Esophagus (tissue), 2 donors: ENCODE measurements around the gene NEU2. TPM values are rescaled to one million over a fixed set of nuclear protein-coding genes. Genes with fewer than 3 reads are reported as not detected.

Experiments used
- H3K27ac ChIP-seq, 2 donors: one replicate each; pipeline ENCODE4 v1.5.1; 2013; ENCODE audit warnings: low read depth in 2 of 2, mild to moderate bottlenecking in 2 of 2, inconsistent platforms in 1 of 2, low read length in 1 of 2, moderate library complexity in 1 of 2
- H3K27me3 ChIP-seq, 2 donors: one replicate each; pipeline ENCODE4 v1.6.1; 2013; ENCODE audit warnings: low read length in 2 of 2, control low read depth in 1 of 2, mild to moderate bottlenecking in 1 of 2; ENCODE audit not compliant: insufficient read depth in 2 of 2, control insufficient read depth in 1 of 2
- H3K36me3 ChIP-seq, 2 donors: one replicate each; pipeline ENCODE4 v1.6.1; 2013; ENCODE audit warnings: low read length in 1 of 2; ENCODE audit not compliant: control insufficient read depth in 2 of 2, insufficient read depth in 2 of 2
- H3K4me1 ChIP-seq, 2 donors: one replicate each; pipeline ENCODE4 v1.6.1; 2013; ENCODE audit warnings: low read length in 1 of 2; ENCODE audit not compliant: control insufficient read depth in 2 of 2, insufficient read depth in 2 of 2
- H3K4me3 ChIP-seq, 2 donors: one replicate each; pipeline ENCODE4 v1.5.1; 2013; ENCODE audit warnings: low read length in 2 of 2, mild to moderate bottlenecking in 2 of 2, low read depth in 1 of 2, moderate library complexity in 1 of 2
- H3K9me3 ChIP-seq, 2 donors: one replicate each; pipeline ENCODE4 v1.6.1; 2013; ENCODE audit warnings: mild to moderate bottlenecking in 2 of 2, low read depth in 1 of 2, low read length in 1 of 2, moderate library complexity in 1 of 2; ENCODE audit not compliant: control insufficient read depth in 2 of 2, insufficient read depth in 1 of 2
- whole genome bisulfite sequencing, 2 donors: extraction: QIAGEN DNeasy Blood & Tissue Kit; methylation state at CpG; one replicate each; pipeline ENCODE4 v1.1.7; 2013; 5-methylcytosine and 5-hydroxymethylcytosine counted together
- polyA plus RNA-seq, 2 donors: library from polyadenylated mRNA; stranded (reverse); fragments of 200-250 nt; gene quantifications; one replicate each; pipeline ENCODE4 v1.2.3, GENCODE V29; 2013
- donor health status: healthy with polysubstance abuse.
- donor health status: Bipolar disorder and iron deficiency.

Gene NEU2
- polyA plus RNA-seq, 2 donors = not detected

DNA sequence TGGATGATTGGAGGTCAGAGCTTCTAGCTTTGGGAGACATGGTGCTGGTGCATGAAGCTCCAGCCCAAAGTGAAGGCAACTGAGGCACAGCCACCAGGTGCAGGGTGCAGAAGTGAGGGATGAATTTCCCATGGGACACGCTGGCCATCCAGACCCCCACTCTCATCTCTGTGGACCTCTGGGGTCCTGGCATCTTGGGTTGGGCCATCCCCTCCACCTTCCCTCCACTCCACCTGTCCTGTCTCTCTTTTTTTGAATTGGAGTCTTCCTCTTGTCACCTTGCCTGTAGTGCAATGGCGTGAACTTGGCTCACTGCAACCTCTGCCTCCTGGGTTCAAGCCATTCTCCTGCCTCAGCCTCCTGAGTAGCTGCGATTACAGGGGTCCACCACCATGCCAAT lies 22.8 kb upstream of the NEU2 start:
- no peaks in the 10 kb centered on the region for H3K36me3 ChIP-seq
- WGBS, 2 donors = 95 to 100% methylated on average over 3 of the region's 3 CpGs
- no peaks in the 10 kb centered on the region for H3K27me3 ChIP-seq
- no peak overlapping the region for H3K27ac ChIP-seq
- H3K4me1 ChIP-seq = no peaks in the 10 kb centered on the region
- H3K4me3 ChIP-seq = no peak overlapping the region
- no peaks in the 10 kb centered on the region for H3K9me3 ChIP-seq

GRCh38 chr2:233010569-233011267 lies 21.8 kb upstream of the NEU2 start:
- Histone ChIP-seq H3K4me1 (no peaks in the 10 kb centered on the region), H3K27me3 (no peaks in the 10 kb centered on the region), H3K27ac (no peak overlapping the region), H3K4me3 (no peak overlapping the region), H3K9me3 (no peaks in the 10 kb centered on the region), H3K36me3 (no peaks in the 10 kb centered on the region)
- 80 to 91% methylated on average over 9 of the region's 9 CpGs for WGBS, 2 donors

- Histone ChIP-seq H3K9me3 (no peaks in the 10 kb centered on the region), H3K4me3 (no peak overlapping the region), H3K4me1 (no peaks in the 10 kb centered on the region), H3K36me3 (no peaks in the 10 kb centered on the region), H3K27me3 (no peaks in the 10 kb centered on the region), H3K27ac (no peak overlapping the region)
- 92 to 96% methylated on average over 6 of the region's 6 CpGs for WGBS, 2 donors
These were observed 21.2 kb upstream of the NEU2 start for GRCh38 chr2:233011268-233011650.

- Histone ChIP-seq H3K27me3 (no peaks in the 10 kb centered on the region), H3K36me3 (no peaks in the 10 kb centered on the region), H3K27ac (no peak overlapping the region), H3K9me3 (no peaks in the 10 kb centered on the region), H3K4me1 (no peaks in the 10 kb centered on the region), H3K4me3 (no peak overlapping the region)
- 69 to 80% methylated on average over 1 of the region's 1 CpG for WGBS, 2 donors
These were observed 20.8 kb upstream of the NEU2 start for GRCh38 chr2:233011702-233012131.

GRCh38 chr2:233012301-233012971 lies 20.0 kb upstream of the NEU2 start:
- no peak overlapping the region for H3K27ac ChIP-seq
- no peaks in the 10 kb centered on the region for H3K36me3 ChIP-seq
- WGBS, 2 donors = 62 to 66% methylated on average over 12 of the region's 12 CpGs
- no peaks in the 10 kb centered on the region for H3K27me3 ChIP-seq
- no peak overlapping the region for H3K4me3 ChIP-seq
- no peaks in the 10 kb centered on the region for H3K9me3 ChIP-seq
- H3K4me1 ChIP-seq = no peaks in the 10 kb centered on the region

- 70 to 82% methylated on average over 12 of the region's 12 CpGs for WGBS, 2 donors
- Histone ChIP-seq H3K9me3 (no peaks in the 10 kb centered on the region), H3K27ac (no peak within 1 kb of the TSS), H3K4me3 (no peak within 1 kb of the TSS), H3K36me3 (no peaks in the 10 kb centered on the region), H3K27me3 (no peaks in the 10 kb centered on the region), H3K4me1 (no peaks in the 10 kb centered on the region)
These were observed 19.4 kb upstream of the NEU2 start, which contains the start of gene NGEF for GRCh38 chr2:233013027-233013461. NGEF (minus strand) TSS chr2:233013256; CDS start chr2:232974890, 38,366 bp downstream.

DNA sequence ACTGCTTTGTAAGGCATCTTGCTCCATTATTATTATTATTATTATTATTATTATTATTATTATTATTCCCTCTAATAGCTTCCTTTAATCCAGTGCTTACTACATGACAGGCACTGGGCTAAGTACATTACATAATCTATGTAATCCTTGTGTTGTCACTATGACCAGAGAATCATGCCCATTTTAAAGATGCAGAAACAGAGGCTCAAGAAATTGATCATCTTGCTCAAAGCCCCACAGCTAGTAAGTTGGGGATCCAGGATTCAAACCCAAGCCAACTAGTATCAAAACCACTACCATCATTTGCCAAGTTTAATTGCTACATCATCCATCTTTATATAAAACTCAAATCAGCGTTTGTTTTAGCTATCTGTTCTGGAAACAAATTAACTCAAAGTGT lies 18.8 kb upstream of the NEU2 start:
- Histone ChIP-seq H3K36me3 (no peaks in the 10 kb centered on the region), H3K27ac (no peak overlapping the region)
- WGBS, 2 donors = 68 to 78% methylated on average over 1 of the region's 1 CpG

DNA sequence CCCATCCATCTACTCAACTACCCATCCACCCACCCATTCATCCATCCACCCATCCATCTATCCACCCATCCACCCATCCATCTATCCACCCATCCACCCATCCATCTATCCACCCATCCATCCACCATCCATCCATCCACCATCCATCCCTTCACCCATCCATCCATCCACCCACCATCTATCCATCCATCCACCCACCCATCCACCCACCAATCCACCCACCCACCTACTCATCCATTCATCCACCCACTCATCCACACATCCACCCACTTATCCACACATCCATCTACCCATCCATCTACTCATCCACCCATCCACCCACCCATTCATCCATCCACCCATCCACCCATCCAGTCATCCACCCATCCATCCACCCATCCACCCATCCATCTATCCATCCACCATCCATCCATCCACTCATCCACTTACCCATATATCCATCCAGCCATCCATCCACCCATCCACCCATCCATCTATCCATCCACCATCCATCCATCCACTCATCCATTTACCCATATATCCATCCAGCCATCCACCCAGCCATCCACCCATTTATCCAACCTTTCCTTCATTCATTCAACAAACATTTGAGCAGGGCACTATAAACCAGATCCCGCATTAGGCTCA lies 17.3 kb upstream of the NEU2 start:
- H3K9me3 ChIP-seq = no peaks in the 10 kb centered on the region
- no peak overlapping the region for H3K27ac ChIP-seq
- no peaks in the 10 kb centered on the region for H3K4me1 ChIP-seq
- no peaks in the 10 kb centered on the region for H3K27me3 ChIP-seq
- H3K36me3 ChIP-seq = no peaks in the 10 kb centered on the region
- no peak overlapping the region for H3K4me3 ChIP-seq
- WGBS, 2 donors = 95 to 100% methylated on average over 1 of the region's 1 CpG

More for the DNA sequence above, 18.8 kb upstream of the NEU2 start:
- Histone ChIP-seq H3K4me1 (no peaks in the 10 kb centered on the region), H3K4me3 (no peak overlapping the region), H3K9me3 (no peaks in the 10 kb centered on the region), H3K27me3 (no peaks in the 10 kb centered on the region)

GRCh38 chr2:233017947-233018346 lies 14.5 kb upstream of the NEU2 start:
- WGBS, 2 donors = 84 to 95% methylated on average over 1 of the region's 1 CpG
- no peak overlapping the region for H3K4me3 ChIP-seq
- no peaks in the 10 kb centered on the region for H3K36me3 ChIP-seq
- H3K27me3 ChIP-seq = no peaks in the 10 kb centered on the region
- no peak overlapping the region for H3K27ac ChIP-seq
- H3K9me3 ChIP-seq = no peaks in the 10 kb centered on the region
- peaks cover 0 to 9% of the 10 kb centered on the region in 2 donors for H3K4me1 ChIP-seq
